ENCODE results near the gene ASIC2.

Gene ASIC2

GRCh38 chr17:33242375-33243124 lies 50.5 kb downstream of the ASIC2 start:
- no peak for DNase-seq

DNA sequence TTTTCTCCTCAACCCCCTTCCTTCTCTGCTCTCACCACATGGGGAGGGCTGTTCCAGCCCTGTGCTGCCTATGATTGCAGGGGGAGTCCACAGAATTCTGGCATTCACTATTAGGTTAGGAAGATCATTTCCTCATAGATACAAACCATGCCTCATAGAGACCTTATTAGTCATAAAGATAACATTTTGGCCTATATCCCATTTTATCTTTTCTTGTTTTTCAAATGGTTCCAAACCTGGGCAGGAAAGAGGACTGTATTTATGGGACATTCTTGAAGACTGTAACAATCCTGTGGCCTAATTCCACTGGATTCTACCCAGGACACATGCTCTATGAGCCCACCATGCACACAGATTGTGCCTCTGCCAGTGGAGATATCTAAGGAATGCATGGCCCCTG lies 51.7 kb downstream of the ASIC2 start:
- no peak for DNase-seq

DNA sequence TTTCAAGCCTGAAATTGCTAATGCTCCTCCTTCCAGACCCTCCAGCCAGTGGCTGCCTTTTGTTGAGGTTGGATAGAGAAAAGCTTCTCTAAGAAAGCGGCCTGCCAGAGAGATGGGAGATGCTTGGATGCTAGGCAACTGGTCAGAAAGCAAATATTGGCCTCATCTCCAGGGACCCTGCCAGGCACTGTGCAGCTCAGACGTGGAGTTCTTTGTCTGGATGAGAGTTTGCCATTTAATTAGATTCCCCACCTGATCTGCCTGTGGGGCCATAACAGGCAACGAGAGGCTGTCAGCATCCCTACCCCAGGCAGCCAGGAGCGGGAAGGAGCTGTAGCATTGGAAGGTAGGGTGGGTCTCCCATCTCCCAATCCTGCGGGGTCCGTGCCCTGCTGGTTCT lies 52.7 kb downstream of the ASIC2 start:
- no peak for DNase-seq

DNA sequence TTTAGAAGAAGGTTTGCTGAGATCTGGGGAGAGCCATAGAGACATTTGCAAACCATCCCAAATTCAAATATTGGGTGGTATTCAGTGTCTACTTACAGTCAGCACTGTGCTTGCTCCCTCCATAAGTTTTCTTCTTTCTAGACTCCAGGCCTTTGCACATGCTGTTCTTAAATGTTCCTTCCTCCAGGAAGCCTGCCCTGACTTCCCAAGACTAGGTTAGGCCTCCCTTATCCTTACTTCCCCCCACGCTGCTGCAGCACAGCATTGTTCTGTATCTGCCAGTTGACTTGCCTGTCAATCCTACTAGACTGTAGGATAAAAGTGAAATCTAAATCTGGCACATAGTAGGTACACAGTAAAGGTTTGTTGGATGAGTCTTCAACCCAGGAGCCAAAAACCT lies 53.4 kb downstream of the ASIC2 start:
- no peak for DNase-seq

DNA sequence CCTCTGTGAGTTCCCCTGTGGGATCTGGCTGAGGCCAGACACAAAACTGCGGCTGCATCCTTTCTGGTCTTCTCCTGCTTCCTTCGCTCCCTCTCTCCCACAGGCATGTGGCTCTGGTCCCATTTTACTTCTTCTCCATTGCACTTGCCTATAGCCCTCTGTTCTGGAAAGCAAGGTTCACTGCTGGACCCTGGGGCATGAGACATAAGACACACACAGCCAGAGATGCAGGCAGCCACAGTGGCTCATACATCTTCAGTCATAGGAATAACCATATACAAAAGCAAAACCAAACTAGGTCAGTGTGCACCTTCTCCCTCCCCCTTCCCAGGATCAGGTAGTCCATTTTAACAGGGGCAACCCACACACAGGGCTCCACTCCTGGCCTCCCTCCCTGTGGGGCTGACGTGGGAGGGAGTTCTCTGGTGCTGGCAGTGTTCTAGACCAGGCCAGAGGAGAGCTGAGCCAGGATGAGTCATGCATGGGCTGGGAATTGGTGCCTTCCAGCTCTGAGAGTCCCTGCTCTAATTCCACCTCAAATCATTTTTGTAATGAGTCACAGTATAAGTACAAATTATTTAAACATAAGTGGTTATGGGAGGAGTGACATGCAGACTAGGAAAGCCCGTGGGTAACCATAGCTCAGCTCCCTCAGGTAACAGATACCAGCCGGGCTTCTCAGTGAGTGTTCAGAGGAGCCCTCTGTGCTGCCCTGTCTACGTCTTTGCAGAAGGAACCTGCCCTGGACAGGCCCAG lies 58.0 kb downstream of the ASIC2 start:
- DNase-seq = no peak

DNA sequence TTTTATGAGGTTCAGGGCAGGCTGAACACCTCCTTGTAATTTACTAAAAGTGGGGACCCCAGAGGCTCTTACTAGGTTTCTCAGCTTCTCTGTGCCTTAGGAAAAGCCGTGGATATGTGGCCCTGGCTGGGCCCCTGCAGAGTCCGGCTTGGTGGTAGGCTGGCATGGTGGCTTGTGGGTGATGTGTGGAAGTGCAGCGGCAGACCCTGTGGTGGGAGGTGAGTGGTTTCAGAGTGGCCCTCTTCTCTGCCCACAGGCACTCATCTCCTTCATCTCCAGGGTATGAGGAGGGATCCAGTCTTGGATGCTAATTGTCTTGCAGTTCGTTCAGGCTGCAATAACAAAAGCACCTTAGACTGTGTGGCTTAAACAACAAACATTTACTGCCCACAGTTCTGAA lies 58.9 kb downstream of the ASIC2 start:
- no peak for DNase-seq

DNA sequence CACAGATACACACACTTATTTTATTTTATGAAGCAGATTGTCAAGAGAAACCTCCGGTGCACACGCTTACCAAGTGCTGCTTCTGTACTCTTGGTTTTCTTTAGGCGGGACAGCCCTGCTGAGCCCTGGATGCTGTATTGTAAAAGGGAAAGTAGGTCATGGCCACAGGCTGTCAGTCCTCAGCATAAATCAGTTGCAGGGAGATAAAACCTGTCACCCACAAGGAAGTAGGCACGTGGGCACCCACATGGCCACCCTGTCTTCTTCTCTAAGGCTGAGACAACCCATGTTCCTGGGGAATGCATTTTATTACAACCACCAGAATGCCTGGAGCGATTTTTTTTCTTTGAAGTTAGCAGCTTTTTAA lies 59.3 kb downstream of the ASIC2 start:
- no peak for DNase-seq

DNA sequence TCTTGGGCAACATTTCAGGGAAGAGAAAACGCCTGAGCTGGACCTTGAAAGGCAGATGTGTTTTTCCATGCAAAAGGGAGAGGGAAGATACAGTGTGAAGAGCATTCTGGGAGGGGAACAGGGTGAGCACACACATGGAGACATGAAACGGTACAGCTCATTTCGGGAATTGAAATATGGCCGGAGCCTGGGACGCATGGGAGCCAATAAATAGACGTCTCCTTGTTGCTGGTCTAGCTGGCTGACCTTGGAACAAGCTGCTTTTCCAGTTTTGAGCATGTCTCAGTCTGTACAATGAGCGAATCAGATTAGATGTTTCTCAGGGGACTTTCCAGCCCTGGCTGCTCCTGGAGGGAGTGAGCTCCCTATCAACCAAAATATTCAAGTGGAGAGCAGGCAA lies 63.6 kb downstream of the ASIC2 start:
- no peak for DNase-seq

GRCh38 chr17:33229028-33229427 lies 64.1 kb downstream of the ASIC2 start:
- DNase-seq = no peak

- DNase-seq = no peak
Observed at GRCh38 chr17:33228548-33228947, 64.5 kb downstream of the ASIC2 start.

DNA sequence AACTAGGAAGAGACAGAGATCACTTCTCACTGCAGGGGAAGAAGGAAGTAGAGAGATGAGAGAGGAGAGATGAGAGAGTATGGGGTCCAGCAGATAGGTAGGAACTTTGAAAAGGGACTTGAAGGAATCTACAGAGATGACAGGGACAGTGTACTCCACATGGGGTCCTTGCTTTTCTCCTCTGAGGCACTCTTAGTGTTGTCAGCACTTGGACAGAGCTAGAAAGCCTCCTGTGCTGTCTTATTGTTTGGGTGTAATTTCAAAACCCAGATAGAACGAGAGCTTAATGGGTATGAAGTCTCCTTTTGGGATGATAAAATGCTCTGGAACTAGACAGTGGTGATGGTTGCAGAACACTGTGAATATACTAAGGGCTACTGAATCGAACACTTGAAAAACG lies 65.2 kb downstream of the ASIC2 start:
- no peak for DNase-seq

- no peak for DNase-seq
Observed at GRCh38 chr17:33225994-33226393, 67.1 kb downstream of the ASIC2 start.

DNA sequence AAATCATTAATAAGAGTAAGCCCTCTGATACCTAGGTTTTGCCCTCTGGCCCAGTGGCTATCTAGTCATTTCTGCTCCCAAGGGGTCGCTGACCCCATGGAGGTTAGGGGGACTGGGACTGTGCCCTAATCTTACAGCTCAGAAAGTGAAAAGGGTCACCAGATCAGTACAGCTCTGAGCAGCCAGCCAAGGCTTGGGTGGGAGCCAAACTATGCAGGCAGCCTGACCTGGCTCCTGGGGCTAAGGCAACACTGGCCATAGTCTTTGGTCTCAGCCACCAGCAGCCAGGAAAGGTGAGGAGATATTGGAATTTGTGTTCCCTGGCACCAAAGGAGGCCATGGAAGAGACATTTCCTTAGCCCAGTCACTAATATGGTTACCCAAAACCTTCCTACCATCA lies 67.6 kb downstream of the ASIC2 start:
- DNase-seq = no peak

GRCh38 chr17:33220036-33220435 lies 73.1 kb downstream of the ASIC2 start:
- no peak for DNase-seq

DNA sequence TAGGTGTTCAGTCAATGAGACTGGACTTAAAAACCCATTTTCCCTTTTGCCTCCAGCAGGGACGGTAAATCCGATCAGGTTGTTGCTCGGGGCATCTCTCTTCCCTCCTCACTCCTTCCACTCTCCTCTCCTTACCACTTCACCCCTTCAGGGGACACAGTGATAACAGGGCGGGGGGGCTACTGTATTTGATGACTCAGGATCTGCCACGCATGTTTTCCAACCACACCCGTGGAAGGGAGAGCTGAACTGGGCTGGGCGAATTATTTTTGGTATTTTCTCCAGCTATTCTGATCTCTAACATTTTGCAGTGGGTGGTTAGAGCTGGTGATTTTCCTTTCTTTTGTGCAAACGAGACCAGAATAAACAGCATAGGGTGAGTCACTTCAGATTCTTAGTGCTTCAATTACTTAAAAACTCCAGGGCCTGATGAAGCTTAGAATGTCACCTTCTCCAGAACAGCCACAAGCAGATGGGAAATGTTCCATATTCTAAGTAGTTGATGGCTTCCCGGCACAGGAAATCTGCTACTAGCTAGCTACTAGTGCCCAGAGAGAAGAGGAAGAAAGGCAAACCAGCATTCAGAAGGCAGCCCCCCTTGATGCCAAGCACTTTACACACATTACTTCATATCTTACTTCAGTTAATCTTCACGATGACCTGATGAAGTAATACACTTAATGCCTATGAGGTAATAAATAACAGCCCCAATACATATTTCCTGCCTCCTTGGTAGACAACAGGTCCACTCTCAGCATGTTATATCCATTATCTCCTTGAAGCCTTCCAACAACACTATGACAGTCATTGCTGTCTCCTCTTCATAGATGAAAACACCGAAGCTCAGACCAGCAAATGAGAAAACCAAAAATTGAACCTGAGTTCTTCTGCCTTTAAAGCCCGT lies 74.1 kb downstream of the ASIC2 start:
- DNase-seq = peak; percentile 5

- DNase-seq = no peak
Observed at GRCh38 chr17:33217891-33218290, 75.2 kb downstream of the ASIC2 start.

DNA sequence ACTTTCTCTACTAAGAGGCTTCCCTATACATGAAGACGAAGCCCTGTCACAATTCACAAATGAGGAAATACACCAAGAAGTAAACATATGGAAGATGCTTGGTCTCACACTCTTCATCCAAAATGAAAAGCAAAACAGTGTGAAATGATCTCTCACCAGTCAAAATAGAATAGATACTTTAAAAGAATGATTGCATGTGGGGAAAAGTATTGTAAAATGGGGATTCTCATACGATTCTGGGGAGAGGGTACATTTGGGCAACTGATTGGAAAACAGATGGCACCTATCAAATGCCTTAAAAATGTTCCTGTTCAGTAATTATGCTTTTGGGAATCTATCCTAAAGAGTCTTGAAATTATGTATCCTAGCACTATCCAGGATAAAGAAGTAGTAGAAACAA lies 78.1 kb downstream of the ASIC2 start:
- no peak for DNase-seq

DNA sequence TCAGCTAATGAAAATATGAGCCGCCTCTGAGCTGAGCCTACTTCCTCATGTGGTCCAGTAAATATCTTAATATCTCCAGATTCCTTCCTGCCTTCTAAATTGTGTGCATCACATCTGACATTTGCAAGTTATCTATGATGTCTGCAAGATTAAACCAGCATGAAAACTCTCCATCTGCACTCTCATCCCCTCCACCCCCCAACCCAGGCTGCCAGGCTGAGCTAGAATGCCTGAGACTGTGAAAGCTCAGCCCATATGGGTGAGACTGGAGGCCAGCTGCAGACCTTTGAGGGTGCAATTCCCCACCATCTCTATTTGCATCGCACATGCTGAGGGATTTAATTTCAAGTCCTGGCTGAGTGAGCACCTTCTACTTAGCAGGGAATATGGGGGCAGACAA lies 82.8 kb downstream of the ASIC2 start:
- peak; percentile 4 for DNase-seq

- no peak for DNase-seq
Observed at GRCh38 chr17:33209671-33210070, 83.4 kb downstream of the ASIC2 start.

GRCh38 chr17:33207231-33207630 lies 85.9 kb downstream of the ASIC2 start:
- DNase-seq = no peak

DNA sequence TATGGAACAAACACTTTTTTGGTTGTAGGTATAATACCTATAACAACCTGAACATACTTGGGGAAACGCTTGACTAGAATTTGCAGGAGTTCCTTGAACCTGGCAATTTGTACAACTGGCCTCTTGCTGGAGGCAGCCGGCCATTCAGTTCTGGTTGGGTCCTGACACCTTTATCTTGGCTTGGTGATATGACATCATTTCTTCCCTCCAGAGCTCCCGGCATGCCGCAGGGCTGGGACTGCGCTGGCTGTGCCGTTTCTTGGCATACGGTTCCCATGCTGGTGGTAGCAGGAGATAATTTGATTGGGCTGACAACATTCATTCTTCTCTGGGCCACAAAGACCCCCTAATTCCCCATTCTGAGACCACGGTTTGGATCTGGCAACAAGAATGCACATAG lies 87.5 kb downstream of the ASIC2 start:
- no peak for DNase-seq

GRCh38 chr17:33204701-33205100 lies 88.4 kb downstream of the ASIC2 start:
- no peak for DNase-seq

GRCh38 chr17:33204156-33204555 lies 88.9 kb downstream of the ASIC2 start:
- DNase-seq = no peak
